HepG2 (cell line): ENCODE measurements around the gene TSSK6. TPM values are rescaled to one million over a fixed set of nuclear protein-coding genes. Genes with fewer than 3 reads are reported as not detected.

Experiments
- ATF7-NPFF ChIP-seq: sonication (generic); formaldehyde crosslinking; IDR thresholded peaks from 2 replicates; pipeline ENCODE4 v1.8.1; 2023; ENCODE audit warnings: mild to moderate bottlenecking, low read depth, missing genetic modification reagents, moderate library complexity
- CCAR2 ChIP-seq: fragments of 200-400 bp; formaldehyde crosslinking; optimal IDR thresholded peaks from 2 replicates; pipeline ENCODE3; 2018; ENCODE audit warnings: low read depth, mild to moderate bottlenecking, low read length, moderate library complexity
- FIP1L1 ChIP-seq: fragments of 200-400 bp; formaldehyde crosslinking; IDR thresholded peaks from 2 replicates; pipeline ENCODE4 v1.6.1; 2018; ENCODE audit warnings: low read depth, mild to moderate bottlenecking, low read length, moderate library complexity, borderline replicate concordance; ENCODE audit not compliant: insufficient read depth
- FOSL2 ChIP-seq: sonication (generic); formaldehyde crosslinking; IDR thresholded peaks from 2 replicates; pipeline ENCODE4 v1.4.0; 2020; ENCODE audit warnings: missing genetic modification reagents
- FOXK2 ChIP-seq: fragments of 450-650 bp; IDR thresholded peaks from 2 replicates; pipeline ENCODE4 v1.6.1; 2016
- FOXM1 ChIP-seq: sonication (generic); formaldehyde crosslinking; IDR thresholded peaks from 2 replicates; pipeline ENCODE4 v1.5.0; 2020; ENCODE audit warnings: missing genetic modification reagents
- IKZF1 ChIP-seq: fragments of 450-650 bp; IDR thresholded peaks from 2 replicates; pipeline ENCODE4 v1.7.1; 2016
- LCORL ChIP-seq, 2 experiments: fragments of 450-650 bp in 1 of 2; sonication (generic) in 1 of 2; formaldehyde crosslinking in 1 of 2; IDR thresholded peaks; 2 replicates each; pipeline versions ENCODE4 v1.5.0 to v1.6.1; 2017 to 2020; ENCODE audit warnings: antibody characterized with exemption in 1 of 2, missing genetic modification reagents in 1 of 2
- NFATC3 ChIP-seq: sonication (generic); formaldehyde crosslinking; IDR thresholded peaks from 2 replicates; pipeline ENCODE4 v1.5.1; 2020; ENCODE audit warnings: mild to moderate bottlenecking, missing genetic modification reagents
- NKX3-1 ChIP-seq: sonication (generic); formaldehyde crosslinking; IDR thresholded peaks from 2 replicates; pipeline ENCODE4 v1.5.0; 2020; ENCODE audit warnings: missing genetic modification reagents
- RBFOX2 ChIP-seq: fragments of 200-400 bp; formaldehyde crosslinking; IDR thresholded peaks from 2 replicates; pipeline ENCODE4 v1.6.1; 2017; ENCODE audit warnings: low read depth, mild to moderate bottlenecking, low read length
- SMC3 ChIP-seq: IDR thresholded peaks from 2 replicates; pipeline ENCODE4 v1.6.1; 2011; ENCODE audit warnings: low read length, improper control_type of control experiment
- TP53 ChIP-seq: sonication (generic); formaldehyde crosslinking; conservative IDR thresholded peaks from 2 replicates; pipeline ENCODE4 v1.4.0; 2020; ENCODE audit warnings: missing genetic modification reagents
- ZBTB44 ChIP-seq: sonication (generic); formaldehyde crosslinking; IDR thresholded peaks from 2 replicates; pipeline ENCODE4 v1.4.0; 2020; ENCODE audit warnings: missing genetic modification reagents
- ZMYM2 ChIP-seq: sonication (generic); formaldehyde crosslinking; IDR thresholded peaks from 2 replicates; pipeline ENCODE4 v1.8.0; 2022; ENCODE audit warnings: mild to moderate bottlenecking, missing genetic modification reagents
- ZNF253 ChIP-seq: sonication (generic); formaldehyde crosslinking; IDR thresholded peaks from 2 replicates; pipeline ENCODE4 v1.8.0; 2022; ENCODE audit warnings: mild to moderate bottlenecking, missing genetic modification reagents, borderline replicate concordance
- ZNF354B ChIP-seq: sonication (generic); formaldehyde crosslinking; IDR thresholded peaks from 2 replicates; pipeline ENCODE4 v1.8.0; 2022; ENCODE audit warnings: mild to moderate bottlenecking, missing genetic modification reagents
- ZNF503 ChIP-seq: sonication (generic); formaldehyde crosslinking; IDR thresholded peaks from 2 replicates; pipeline ENCODE4 v1.4.0; 2020; ENCODE audit warnings: missing genetic modification reagents
- ZNF598 ChIP-seq: sonication (generic); formaldehyde crosslinking; IDR thresholded peaks from 2 replicates; pipeline ENCODE4 v1.5.1; 2020; ENCODE audit warnings: mild to moderate bottlenecking, missing genetic modification reagents, borderline replicate concordance
- ZNF782 ChIP-seq: sonication (generic); formaldehyde crosslinking; IDR thresholded peaks from 2 replicates; pipeline ENCODE4 v1.4.0; 2020; ENCODE audit warnings: missing genetic modification reagents, mild to moderate bottlenecking, borderline replicate concordance
- polyA plus RNA-seq, 8 experiments: library from polyadenylated mRNA; depleted of rRNA in 3 of 8; stranded (reverse) in 7 of 8; unstranded in 1 of 8; fragments of >200 nt; fragmentation: Illumina TruSeq in 4 of 8; extraction: Trizol in 4 of 8; gene quantifications; 2 replicates each; pipeline versions ENCODE4 v1.2.1 to v1.2.3, GENCODE V29; 2011 to 2016; ENCODE audit warnings: low read depth in 4 of 8, missing spikeins in 1 of 8, mixed read lengths in 1 of 8; ENCODE audit not compliant: insufficient read depth in 1 of 8
- total RNA-seq, 5 experiments: library from RNA; depleted of rRNA; stranded (reverse); fragments of >200 nt; fragmentation: Illumina TruSeq; extraction: Trizol; gene quantifications; 2 replicates each; pipeline ENCODE4 v1.2.3, GENCODE V29; 2016; ENCODE audit warnings: low read depth in 1 of 5
- TF ChIP-seq, protein P1 (sequence below): sonication (generic); formaldehyde crosslinking; IDR thresholded peaks from 2 replicates; pipeline ENCODE4 v1.5.0; 2020; ENCODE audit warnings: mild to moderate bottlenecking, missing genetic modification reagents, borderline replicate concordance

TSSK6 gene
- total and polyA plus RNA-seq, 2 of the 13 experiments (the other 11 are each of a cell fraction or from before 2014, with no cell fraction given) = 0.71 to 1.2 TPM

DNA sequence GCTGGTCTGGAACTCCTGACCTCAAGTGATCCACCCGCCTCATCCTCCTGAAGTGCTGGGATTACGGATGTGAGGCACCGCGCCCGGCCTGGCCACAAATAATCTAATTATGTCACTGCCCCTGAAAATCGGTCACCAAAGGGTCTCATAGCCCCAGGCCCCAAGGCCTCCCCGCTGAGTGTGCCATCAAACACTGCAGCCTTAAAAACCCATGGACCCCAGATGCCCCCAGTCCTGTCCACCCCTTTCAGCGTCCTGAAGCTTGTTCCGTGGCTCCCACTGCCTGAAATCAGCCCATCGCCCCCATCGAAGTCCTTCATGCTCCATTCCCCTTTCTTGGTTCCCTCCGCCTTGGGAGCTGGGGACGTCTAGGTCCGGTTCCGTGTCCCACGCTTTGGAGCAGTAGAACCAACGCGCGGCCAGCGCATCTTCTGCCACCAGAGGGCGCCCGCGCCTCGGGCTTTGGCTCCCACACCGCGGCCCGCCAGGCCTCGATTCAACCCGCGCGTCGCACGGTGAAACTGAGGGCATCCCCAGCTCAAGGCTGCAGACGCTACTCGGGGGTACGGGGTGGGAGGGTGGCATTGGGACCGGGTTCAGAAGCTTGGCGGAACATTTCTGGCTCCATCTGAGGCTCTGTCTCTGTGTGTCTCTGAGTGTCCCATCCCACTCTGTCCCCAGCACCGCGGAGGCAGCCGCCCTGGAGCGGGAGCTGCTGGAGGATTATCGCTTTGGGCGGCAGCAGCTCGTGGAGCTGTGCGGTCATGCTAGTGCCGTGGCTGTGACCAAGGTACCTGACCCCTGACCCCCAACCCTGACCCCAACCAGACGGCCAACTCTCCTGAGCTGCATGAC is 16.8 kb upstream of the TSSK6 start (continued):
- no peak for TF ChIP-seq NKX3-1 (CRISPR knock-in tag)
- no peak for TF ChIP-seq ZNF354B (CRISPR knock-in tag)
- no peak for TF ChIP-seq ZNF503 (CRISPR knock-in tag)
- TF ChIP-seq CCAR2 = no peak
- no peak for TF ChIP-seq ZMYM2 (CRISPR knock-in tag)
- no peak for TF ChIP-seq ZNF598 (CRISPR knock-in tag)
- TF ChIP-seq ATF7-NPFF (CRISPR knock-in tag) = no peak
- no peak for TF ChIP-seq ZNF253 (CRISPR knock-in tag)
- no peak for TF ChIP-seq IKZF1
- no peak for TF ChIP-seq FIP1L1
- 0 out of 2 replicates have a peak, but pooled peaks have one; percentile 48 for TF ChIP-seq NFATC3 (CRISPR knock-in tag)
- TF ChIP-seq FOSL2 (CRISPR knock-in tag) = no peak
- peak; percentile 40; the same call in 1 of the 2 replicates for TF ChIP-seq RBFOX2
- TF ChIP-seq, protein P1, sequence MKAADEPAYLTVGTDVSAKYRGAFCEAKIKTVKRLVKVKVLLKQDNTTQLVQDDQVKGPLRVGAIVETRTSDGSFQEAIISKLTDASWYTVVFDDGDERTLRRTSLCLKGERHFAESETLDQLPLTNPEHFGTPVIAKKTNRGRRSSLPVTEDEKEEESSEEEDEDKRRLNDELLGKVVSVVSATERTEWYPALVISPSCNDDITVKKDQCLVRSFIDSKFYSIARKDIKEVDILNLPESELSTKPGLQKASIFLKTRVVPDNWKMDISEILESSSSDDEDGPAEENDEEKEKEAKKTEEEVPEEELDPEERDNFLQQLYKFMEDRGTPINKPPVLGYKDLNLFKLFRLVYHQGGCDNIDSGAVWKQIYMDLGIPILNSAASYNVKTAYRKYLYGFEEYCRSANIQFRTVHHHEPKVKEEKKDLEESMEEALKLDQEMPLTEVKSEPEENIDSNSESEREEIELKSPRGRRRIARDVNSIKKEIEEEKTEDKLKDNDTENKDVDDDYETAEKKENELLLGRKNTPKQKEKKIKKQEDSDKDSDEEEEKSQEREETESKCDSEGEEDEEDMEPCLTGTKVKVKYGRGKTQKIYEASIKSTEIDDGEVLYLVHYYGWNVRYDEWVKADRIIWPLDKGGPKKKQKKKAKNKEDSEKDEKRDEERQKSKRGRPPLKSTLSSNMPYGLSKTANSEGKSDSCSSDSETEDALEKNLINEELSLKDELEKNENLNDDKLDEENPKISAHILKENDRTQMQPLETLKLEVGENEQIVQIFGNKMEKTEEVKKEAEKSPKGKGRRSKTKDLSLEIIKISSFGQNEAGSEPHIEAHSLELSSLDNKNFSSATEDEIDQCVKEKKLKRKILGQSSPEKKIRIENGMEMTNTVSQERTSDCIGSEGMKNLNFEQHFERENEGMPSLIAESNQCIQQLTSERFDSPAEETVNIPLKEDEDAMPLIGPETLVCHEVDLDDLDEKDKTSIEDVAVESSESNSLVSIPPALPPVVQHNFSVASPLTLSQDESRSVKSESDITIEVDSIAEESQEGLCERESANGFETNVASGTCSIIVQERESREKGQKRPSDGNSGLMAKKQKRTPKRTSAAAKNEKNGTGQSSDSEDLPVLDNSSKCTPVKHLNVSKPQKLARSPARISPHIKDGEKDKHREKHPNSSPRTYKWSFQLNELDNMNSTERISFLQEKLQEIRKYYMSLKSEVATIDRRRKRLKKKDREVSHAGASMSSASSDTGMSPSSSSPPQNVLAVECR (CRISPR knock-in tag) = peak; percentile 33; the same call in 1 of the 2 replicates
- TF ChIP-seq TP53 (CRISPR knock-in tag) = no peak
- no peak for TF ChIP-seq FOXM1 (CRISPR knock-in tag)
- no peak for TF ChIP-seq FOXK2
- TF ChIP-seq ZNF782 (CRISPR knock-in tag) = no peak
- TF ChIP-seq ZBTB44 (CRISPR knock-in tag) = no peak
- TF ChIP-seq SMC3 = peak; percentile 38; the same call in 1 of the 2 replicates
- TF ChIP-seq LCORL (IDR thresholded peaks at IDR 0.05) = no peak
- TF ChIP-seq LCORL (CRISPR knock-in tag; IDR thresholded peaks at IDR 0.05) = 0 out of 2 replicates have a peak, but pooled peaks have one; percentile 35
